Measurements from ENCODE around the gene ROR2. TPM values are rescaled to one million over a fixed set of nuclear protein-coding genes. Genes with fewer than 3 reads are reported as not detected.

ROR2 gene
- total RNA-seq, 3 donors from 2014 or later (not counting 1 experiment from before 2014, with no cell fraction given), result 1.7 TPM; not detected in 2

GRCh38 chr9:91522481-91522880 lies 427.5 kb downstream of the ROR2 start:
- DNase-seq (no peak), ATAC-seq (no peak)
- Histone ChIP-seq H3K9me3 (ENCODE audit: control insufficient read depth, insufficient read depth, low read length) (no peaks in the 10 kb centered on the region), H3K4me1 (ENCODE audit: control insufficient read depth, insufficient read depth, low read length) (no peaks in the 10 kb centered on the region), H3K4me3 (ENCODE audit: low read length) (no peak overlapping the region), H3K27ac (ENCODE audit: low read length) (no peak overlapping the region), H3K36me3 (ENCODE audit: control insufficient read depth, insufficient read depth, low read length) (no peaks in the 10 kb centered on the region), H3K27me3 (ENCODE audit: control insufficient read depth, insufficient read depth, low read length) (no peaks in the 10 kb centered on the region)
- 40% methylated on average over 1 of the region's 1 CpG for WGBS (ENCODE audit: insufficient coverage)
- peaks cover 27 to 60% of the 10 kb centered on the region in 2 donors for H3K27me3 Mint-ChIP-seq (ENCODE audit: low read depth in 2 of 2)
- no peak overlapping the region for H3K27ac Mint-ChIP-seq
- TF ChIP-seq CTCF (IDR thresholded peaks at IDR 0.05), result no peak
- intact Hi-C loops (cut with micrococcal nuclease), result no loop called here
- no peak overlapping the region for H3K4me3 Mint-ChIP-seq
- peaks cover 0 to 2% of the 10 kb centered on the region in 2 donors for H3K9me3 Mint-ChIP-seq
- no peaks in the 10 kb centered on the region for H3K4me1 Mint-ChIP-seq
- H3K36me3 Mint-ChIP-seq, result peaks cover 6% of the 10 kb centered on the region

- WGBS (ENCODE audit: insufficient coverage), result no CpG with 5 or more reads among the region's 2 CpGs
- H3K4me1 ChIP-seq (ENCODE audit: control insufficient read depth, insufficient read depth, low read length), result no peaks in the 10 kb centered on the region
Measured at GRCh38 chr9:91519520-91520277, 430.3 kb downstream of the ROR2 start.

DNA sequence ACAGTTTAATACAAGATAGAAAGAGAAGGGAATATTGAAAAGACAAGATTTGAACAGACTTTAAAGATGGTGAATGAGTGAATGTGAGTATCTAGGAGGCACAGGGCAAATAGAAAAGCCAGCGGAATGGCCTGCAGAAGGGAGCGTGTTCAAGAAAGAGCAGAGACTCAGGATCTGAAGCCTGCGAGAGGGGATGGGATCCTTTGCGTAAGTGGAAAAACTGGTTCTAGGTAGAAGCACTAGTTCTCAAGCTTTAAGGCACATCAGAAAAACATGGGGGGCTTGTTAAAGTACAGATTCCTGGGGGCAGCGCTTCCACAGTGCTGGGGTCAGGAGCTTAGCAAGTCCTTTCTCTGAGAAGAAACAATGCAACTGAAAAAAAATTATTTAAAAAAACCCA lies 431.6 kb downstream of the ROR2 start:
- Mint-ChIP-seq H3K36me3 (peaks cover 6% of the 10 kb centered on the region), H3K4me1 (no peaks in the 10 kb centered on the region), H3K27me3 (ENCODE audit: low read depth in 2 of 2) (peaks cover 23 to 30% of the 10 kb centered on the region in 2 donors), H3K27ac (no peak overlapping the region), H3K9me3 (peaks cover 0 to 2% of the 10 kb centered on the region in 2 donors), H3K4me3 (no peak overlapping the region)
- no peak for DNase-seq
- H3K9me3 ChIP-seq (ENCODE audit: control insufficient read depth, insufficient read depth, low read length), result no peaks in the 10 kb centered on the region
- intact Hi-C loops (cut with micrococcal nuclease), result no loop called here
- H3K4me1 ChIP-seq (ENCODE audit: control insufficient read depth, insufficient read depth, low read length), result no peaks in the 10 kb centered on the region
- no peaks in the 10 kb centered on the region for H3K36me3 ChIP-seq (ENCODE audit: control insufficient read depth, insufficient read depth, low read length)
- peaks cover 1% of the 10 kb centered on the region for H3K27me3 ChIP-seq (ENCODE audit: control insufficient read depth, insufficient read depth, low read length)
- H3K27ac ChIP-seq (ENCODE audit: low read length), result no peak overlapping the region
- 93% methylated on average over 5 of the region's 5 CpGs for WGBS (ENCODE audit: insufficient coverage)
- no peak for ATAC-seq
- no peak overlapping the region for H3K4me3 ChIP-seq (ENCODE audit: low read length)
- no peak for TF ChIP-seq CTCF (IDR thresholded peaks at IDR 0.05)

More at GRCh38 chr9:91519520-91520277, 430.3 kb downstream of the ROR2 start:
- DNase-seq (no peak), ATAC-seq (no peak)
- TF ChIP-seq CTCF (IDR thresholded peaks at IDR 0.05), result no peak
- peaks cover 6% of the 10 kb centered on the region for H3K36me3 Mint-ChIP-seq
- no peaks in the 10 kb centered on the region for H3K36me3 ChIP-seq (ENCODE audit: control insufficient read depth, insufficient read depth, low read length)
- H3K4me1 Mint-ChIP-seq, result no peaks in the 10 kb centered on the region
- H3K4me3 Mint-ChIP-seq, result no peak overlapping the region
- no peak overlapping the region for H3K4me3 ChIP-seq (ENCODE audit: low read length)
- intact Hi-C loops (cut with micrococcal nuclease), result no loop called here
- no peak overlapping the region for H3K27ac Mint-ChIP-seq
- H3K27ac ChIP-seq (ENCODE audit: low read length), result no peak overlapping the region
- no peaks in the 10 kb centered on the region for H3K27me3 ChIP-seq (ENCODE audit: control insufficient read depth, insufficient read depth, low read length)
- H3K9me3 ChIP-seq (ENCODE audit: control insufficient read depth, insufficient read depth, low read length), result no peaks in the 10 kb centered on the region
- H3K27me3 Mint-ChIP-seq (ENCODE audit: low read depth in 2 of 2), result peaks cover 25 to 33% of the 10 kb centered on the region in 2 donors
- peaks cover 0 to 2% of the 10 kb centered on the region in 2 donors for H3K9me3 Mint-ChIP-seq

All from natural killer cell (primary cell).